HG02870 (cell line): Measurements from ENCODE around the gene SMC3.
A peak's percentile ranks its signal among the peaks of the same experiment; 100 is the strongest.

Experiments used
- ATAC-seq: cut with Tn5 transposase; IDR thresholded peaks from one replicate; pipeline ENCODE4 v1.9.1; 2021; ENCODE audit warnings: mild to moderate bottlenecking, moderate library complexity; ENCODE audit not compliant: unreplicated experiment

Gene SMC3

GRCh38 chr10:110643035-110643652 lies 75.6 kb downstream of the SMC3 start:
- ATAC-seq: no peak

GRCh38 chr10:110643653-110644597 lies 76.4 kb downstream of the SMC3 start, which contains the start of gene RBM20:
Gene RBM20, plus strand, starts transcription at chr10:110644336. Its CDS starts 119 bp downstream, at chr10:110644455.
- no peak for ATAC-seq

GRCh38 chr10:110644598-110645462 lies 77.3 kb downstream of the SMC3 start:
- no peak for ATAC-seq

GRCh38 chr10:110646417-110647135 lies 79.1 kb downstream of the SMC3 start:
- ATAC-seq: no peak

- ATAC-seq: no peak
Observed at GRCh38 chr10:110647136-110647430, 79.6 kb downstream of the SMC3 start.

GRCh38 chr10:110648692-110649346 lies 81.3 kb downstream of the SMC3 start:
- ATAC-seq: no peak

GRCh38 chr10:110649347-110650264 lies 82.1 kb downstream of the SMC3 start:
- no peak for ATAC-seq

- no peak for ATAC-seq
Observed at GRCh38 chr10:110650265-110650668, 82.8 kb downstream of the SMC3 start.

GRCh38 chr10:110651044-110651958 lies 83.8 kb downstream of the SMC3 start:
- peak; percentile 88 for ATAC-seq

- ATAC-seq: no peak
Observed at GRCh38 chr10:110652475-110653118, 85.1 kb downstream of the SMC3 start.
